Body of pancreas (tissue), 4 donors: ENCODE data around the gene FER. TPM values are rescaled to one million over a fixed set of nuclear protein-coding genes. Genes with fewer than 3 reads are reported as not detected.

Experiments
- ATAC-seq: fragments of 150-250 bp; one replicate; pipeline ENCODE4 v1.9.1; 2016
- DNase-seq, 4 donors: peaks; one replicate each; pipeline ENCODE4 v3.0.0-alpha.2; 2019
- H3K27ac ChIP-seq, 4 donors: fragments of 200-600 bp; sonication (generic); 1 replicate in 3 of 4; 2 replicates in 1 of 4; pipeline versions ENCODE4 v1.5.1 to v1.6.1; 2016 to 2019; ENCODE audit warnings: mild to moderate bottlenecking in 1 of 4, mixed read lengths in 1 of 4, moderate library complexity in 1 of 4
- H3K27me3 ChIP-seq, 2 donors: fragments of 200-600 bp; sonication (generic); one replicate each; pipeline ENCODE4 v1.6.0; 2016; ENCODE audit warnings: mild to moderate bottlenecking in 1 of 2
- H3K36me3 ChIP-seq, 2 donors: fragments of 200-600 bp; sonication (generic); replicated peaks in 1 of 2; 2 replicates each; pipeline ENCODE4 v1.5.1; 2016; ENCODE audit warnings: low read depth in 2 of 2; ENCODE audit not compliant: insufficient read depth in 1 of 2
- H3K4me1 ChIP-seq: fragments of 200-600 bp; sonication (generic); one replicate; pipeline ENCODE4 v1.6.0; 2016
- H3K4me3 ChIP-seq, 2 donors: fragments of 200-600 bp; sonication (generic); 1 replicate in 1 of 2; 2 replicates in 1 of 2; pipeline ENCODE4 v1.5.1; 2016 to 2019
- H3K9me3 ChIP-seq, 3 donors: fragments of 200-600 bp; sonication (generic); 1 replicate in 2 of 3; 2 replicates in 1 of 3; pipeline ENCODE4 v1.5.1; 2016
- POLR2A ChIP-seq, 3 donors: fragments of 450-650 bp; IDR thresholded peaks; one replicate each; pipeline ENCODE4 v1.6.1; 2016; ENCODE audit warnings: antibody characterized with exemption in 3 of 3, mild to moderate bottlenecking in 2 of 3
- WGBS, 2 donors: methylation state at CpG; one replicate each; pipeline ENCODE4 v1.1.5; 2017; 5-methylcytosine and 5-hydroxymethylcytosine counted together
- intact Hi-C: fragments of 100-400 bp; cut with DNase I; formaldehyde crosslinking; loops from one replicate; pipeline ENCODE4 v1.15.1; 2023
- total RNA-seq, 2 donors: library from RNA; depleted of rRNA; stranded (reverse); fragments of >200 nt; gene quantifications; one replicate each; pipeline ENCODE4 v1.1.0, GENCODE V29; 2016
- TF ChIP-seq, protein P1 (sequence below), 7 experiments: fragments of 450-650 bp in 4 of 7; fragments of 200-600 bp in 3 of 7; sonication (generic) in 3 of 7; IDR thresholded peaks; one replicate each; pipeline ENCODE4 v1.5.1; 2016 to 2019; ENCODE audit warnings: antibody characterized with exemption in 7 of 7

The FER gene
- total RNA-seq, 2 donors from 2014 or later: 7.9 to 13.2 TPM

DNA sequence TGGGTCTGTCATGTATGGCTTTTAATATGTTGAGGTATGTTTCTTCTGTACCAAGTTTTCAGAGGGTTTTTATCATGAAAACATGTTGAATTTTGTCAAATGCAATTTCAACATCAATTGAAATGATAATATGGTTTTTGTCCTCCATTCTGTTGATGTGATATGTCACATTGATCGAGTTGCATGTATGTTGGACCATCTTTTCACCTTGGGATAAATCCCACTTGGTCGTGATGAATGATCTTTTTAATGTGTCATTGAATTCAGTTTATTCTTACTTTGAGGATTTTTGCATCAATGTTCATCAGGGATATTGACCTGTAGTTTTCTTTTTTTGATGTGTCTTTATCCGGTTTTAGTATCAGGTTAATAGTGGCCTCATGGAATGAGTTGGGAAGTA is 373.5 kb downstream of the FER start:
- no peak for ATAC-seq
- H3K36me3 ChIP-seq: no peaks in the 10 kb centered on the region
- TF ChIP-seq, protein P1, sequence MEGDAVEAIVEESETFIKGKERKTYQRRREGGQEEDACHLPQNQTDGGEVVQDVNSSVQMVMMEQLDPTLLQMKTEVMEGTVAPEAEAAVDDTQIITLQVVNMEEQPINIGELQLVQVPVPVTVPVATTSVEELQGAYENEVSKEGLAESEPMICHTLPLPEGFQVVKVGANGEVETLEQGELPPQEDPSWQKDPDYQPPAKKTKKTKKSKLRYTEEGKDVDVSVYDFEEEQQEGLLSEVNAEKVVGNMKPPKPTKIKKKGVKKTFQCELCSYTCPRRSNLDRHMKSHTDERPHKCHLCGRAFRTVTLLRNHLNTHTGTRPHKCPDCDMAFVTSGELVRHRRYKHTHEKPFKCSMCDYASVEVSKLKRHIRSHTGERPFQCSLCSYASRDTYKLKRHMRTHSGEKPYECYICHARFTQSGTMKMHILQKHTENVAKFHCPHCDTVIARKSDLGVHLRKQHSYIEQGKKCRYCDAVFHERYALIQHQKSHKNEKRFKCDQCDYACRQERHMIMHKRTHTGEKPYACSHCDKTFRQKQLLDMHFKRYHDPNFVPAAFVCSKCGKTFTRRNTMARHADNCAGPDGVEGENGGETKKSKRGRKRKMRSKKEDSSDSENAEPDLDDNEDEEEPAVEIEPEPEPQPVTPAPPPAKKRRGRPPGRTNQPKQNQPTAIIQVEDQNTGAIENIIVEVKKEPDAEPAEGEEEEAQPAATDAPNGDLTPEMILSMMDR (IDR thresholded peaks at IDR 0.05): no peak
- TF ChIP-seq POLR2A (IDR thresholded peaks at IDR 0.05): no peak
- H3K4me1 ChIP-seq: no peaks in the 10 kb centered on the region
- WGBS, 2 donors: 94 to 98% methylated on average over 3 of the region's 3 CpGs
- DNase-seq: no peak
- intact Hi-C loops: no loop called here
- H3K9me3 ChIP-seq: peaks cover 0 to 8% (median 0%) of the 10 kb centered on the region in 3 donors
- no peaks in the 10 kb centered on the region for H3K27me3 ChIP-seq
- H3K4me3 ChIP-seq: no peak overlapping the region
- no peak overlapping the region for H3K27ac ChIP-seq

DNA sequence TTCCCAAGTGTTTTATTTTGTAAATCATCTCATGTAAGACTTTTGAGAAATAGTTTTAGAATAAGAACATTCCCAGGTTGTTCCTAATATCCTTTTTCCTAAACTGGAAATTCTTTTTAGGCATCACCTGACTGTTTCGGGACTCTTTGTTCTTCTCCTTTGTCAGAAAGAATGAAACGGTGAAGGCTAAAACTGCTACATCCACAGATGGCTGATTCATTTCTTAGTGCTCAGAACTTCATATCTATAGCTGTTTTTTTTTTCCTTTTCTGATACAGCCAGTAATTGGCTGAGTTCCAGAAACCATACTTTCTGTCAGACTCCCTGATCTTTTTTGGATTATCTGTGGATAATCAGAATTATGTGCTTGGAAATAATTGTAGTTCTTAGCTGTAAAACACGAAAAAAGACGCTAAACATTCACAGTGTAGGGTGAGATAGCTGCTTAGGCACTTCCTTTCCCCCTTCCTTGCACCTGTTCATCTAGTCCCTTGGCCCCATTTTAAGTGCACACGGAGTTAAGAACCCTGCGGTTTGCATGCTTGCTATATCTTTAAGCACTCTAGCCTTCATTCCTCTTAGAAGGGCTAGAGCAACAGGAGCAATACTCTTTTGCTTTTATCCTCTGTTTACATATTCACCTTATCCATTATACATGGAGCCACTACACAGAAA is 378.2 kb downstream of the FER start:
- intact Hi-C loops: no loop called here
- TF ChIP-seq, protein P1 (IDR thresholded peaks at IDR 0.05): no peak
- TF ChIP-seq POLR2A (IDR thresholded peaks at IDR 0.05): no peak
- ATAC-seq: no peak
- DNase-seq: no peak
- Histone ChIP-seq H3K27ac (no peak overlapping the region), H3K9me3 (peaks cover 0 to 8% (median 0%) of the 10 kb centered on the region in 3 donors), H3K4me1 (no peaks in the 10 kb centered on the region), H3K36me3 (no peaks in the 10 kb centered on the region), H3K4me3 (no peak overlapping the region), H3K27me3 (no peaks in the 10 kb centered on the region)
- 90% methylated on average over 6 of the region's 6 CpGs for WGBS, 2 donors

DNA sequence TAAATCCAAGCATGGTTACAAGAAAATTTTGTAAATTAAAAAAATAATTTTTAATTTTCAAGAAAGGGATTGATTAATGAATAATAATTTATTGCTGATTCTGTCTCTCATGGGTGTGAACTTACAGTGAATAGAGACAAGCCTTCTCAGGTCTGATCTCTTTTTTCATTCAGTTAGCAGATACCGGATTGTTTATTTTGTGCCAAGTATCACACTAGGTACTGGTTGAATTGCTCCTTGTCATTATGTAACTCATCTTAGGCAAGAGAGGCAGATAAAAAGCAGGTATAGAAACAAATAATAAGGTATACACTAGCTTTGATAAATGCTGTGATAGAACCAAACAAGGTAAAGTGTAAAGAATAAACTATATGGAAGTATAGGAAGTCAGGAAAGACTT is 378.8 kb downstream of the FER start:
- no peak for DNase-seq
- TF ChIP-seq, protein P1 (IDR thresholded peaks at IDR 0.05): no peak
- no peak for TF ChIP-seq POLR2A (IDR thresholded peaks at IDR 0.05)
- ATAC-seq: no peak
- Histone ChIP-seq H3K4me3 (no peak overlapping the region), H3K9me3 (peaks cover 0 to 2% (median 0%) of the 10 kb centered on the region in 3 donors), H3K4me1 (no peaks in the 10 kb centered on the region), H3K27me3 (no peaks in the 10 kb centered on the region), H3K36me3 (no peaks in the 10 kb centered on the region), H3K27ac (no peak overlapping the region)
- intact Hi-C loops: no loop called here
- WGBS, 2 donors: 74 to 80% methylated on average over 1 of the region's 1 CpG

DNA sequence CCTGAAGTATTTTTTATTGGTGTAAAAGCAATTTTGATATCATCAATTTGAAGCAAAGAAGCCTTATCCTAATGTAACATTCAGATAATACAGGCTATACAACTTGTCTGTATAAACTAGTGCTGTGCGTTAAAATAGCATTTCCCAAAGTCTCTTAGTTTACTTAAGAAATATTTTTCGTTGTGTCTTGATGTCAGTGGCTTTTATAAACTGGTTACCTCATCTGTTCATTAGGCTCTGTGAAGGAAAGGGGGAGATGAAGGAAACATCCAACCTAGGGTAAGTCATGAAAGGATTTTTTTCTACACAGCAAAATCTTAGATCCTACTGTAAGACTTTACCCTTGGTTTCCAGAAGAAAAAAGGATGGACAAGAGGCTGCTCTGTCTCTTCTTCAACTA is 389.2 kb downstream of the FER start:
- Histone ChIP-seq H3K4me3 (no peak overlapping the region), H3K4me1 (peaks cover 16% of the 10 kb centered on the region), H3K27ac (no peak overlapping the region), H3K9me3 (no peaks in the 10 kb centered on the region), H3K36me3 (no peaks in the 10 kb centered on the region), H3K27me3 (no peaks in the 10 kb centered on the region)
- WGBS, 2 donors: 67 to 93% methylated on average over 2 of the region's 2 CpGs
- ATAC-seq (no peak), DNase-seq (no peak)
- no peak for TF ChIP-seq POLR2A (IDR thresholded peaks at IDR 0.05)
- TF ChIP-seq, protein P1 (IDR thresholded peaks at IDR 0.05): no peak
- intact Hi-C loops: no loop called here
